Stomach (tissue), 4 donors: ENCODE measurements around the gene LITAF.

ENCODE experiments used
- CTCF ChIP-seq, 7 experiments: fragments of 450-650 bp in 4 of 7; fragments of 200-600 bp in 3 of 7; sonication (generic) in 3 of 7; IDR thresholded peaks; one replicate each; pipeline ENCODE4 v1.5.1; 2016 to 2019; ENCODE audit warnings: antibody characterized with exemption in 7 of 7, control low read depth in 2 of 7, mild to moderate bottlenecking in 1 of 7
- POLR2A ChIP-seq, 4 donors: fragments of 450-650 bp; IDR thresholded peaks; one replicate each; pipeline ENCODE4 v1.6.1; 2016; ENCODE audit warnings: antibody characterized with exemption in 4 of 4, control low read depth in 2 of 4, mild to moderate bottlenecking in 1 of 4, moderate library complexity in 1 of 4
- POLR2AphosphoS5 ChIP-seq, 3 donors: sonication (generic); formaldehyde crosslinking; IDR thresholded peaks; one replicate each; pipeline ENCODE4 v1.6.1; 2016; ENCODE audit warnings: antibody characterized with exemption in 3 of 3

- peak; percentile 25 to 73 (median 39) for TF ChIP-seq POLR2AphosphoS5 (IDR thresholded peaks at IDR 0.05)
- no peak for TF ChIP-seq POLR2A (IDR thresholded peaks at IDR 0.05)
- TF ChIP-seq CTCF (IDR thresholded peaks at IDR 0.05) = no peak
These were observed 18.3 kb upstream of the LITAF start for GRCh38 chr16:11604783-11605563.
